Tibial artery (tissue), 4 donors: ENCODE results near the gene DYNLT3.

Experiments used
- DNase-seq, 2 donors: peaks; one replicate each; pipeline ENCODE4 v3.0.0-alpha.2; 2019
- H3K27ac ChIP-seq, 2 donors: fragments of 200-600 bp; sonication (generic) in 1 of 2; 1 replicate in 1 of 2; 2 replicates in 1 of 2; pipeline ENCODE4 v1.5.1; 2018 to 2019; ENCODE audit warnings: mild to moderate bottlenecking in 1 of 2
- H3K27me3 ChIP-seq, 2 donors: fragments of 200-600 bp; sonication (generic) in 1 of 2; one replicate each; pipeline versions ENCODE4 v1.5.1 to v1.6.0; 2016 to 2019
- H3K36me3 ChIP-seq, 3 donors: fragments of 200-600 bp; sonication (generic) in 2 of 3; one replicate each; pipeline ENCODE4 v1.5.1; 2016 to 2019; ENCODE audit warnings: mild to moderate bottlenecking in 2 of 3
- H3K4me1 ChIP-seq, 4 donors: fragments of 200-600 bp; sonication (generic) in 2 of 4; 1 replicate in 3 of 4; 2 replicates in 1 of 4; pipeline ENCODE4 v1.5.1; 2016 to 2019
- H3K4me3 ChIP-seq, 2 donors: fragments of 200-600 bp; sonication (generic) in 1 of 2; 1 replicate in 1 of 2; 2 replicates in 1 of 2; pipeline ENCODE4 v1.5.1; 2018 to 2019; ENCODE audit warnings: mild to moderate bottlenecking in 2 of 2
- H3K9me3 ChIP-seq, 3 donors: fragments of 200-600 bp; sonication (generic) in 1 of 3; one replicate each; pipeline ENCODE4 v1.5.1; 2016 to 2019
- intact Hi-C: fragments of 100-400 bp; cut with DNase I; formaldehyde crosslinking; loops from one replicate; pipeline ENCODE4 v1.15.0; 2023; ENCODE audit warnings: low total_unique reads
- TF ChIP-seq, protein P1 (sequence below), 2 experiments: fragments of 200-600 bp in 1 of 2; fragments of 450-650 bp in 1 of 2; IDR thresholded peaks; one replicate each; pipeline ENCODE4 v1.5.1; 2017 to 2019; ENCODE audit warnings: antibody characterized with exemption in 2 of 2, mild to moderate bottlenecking in 1 of 2, moderate library complexity in 1 of 2

DYNLT3 gene

GRCh38 chrX:37846934-37847732 is at the start of gene DYNLT3:
TSS of gene DYNLT3 (minus strand) at chrX:37847571. CDS start at chrX:37847510, 61 bp downstream.
- intact Hi-C loops = no loop called here
- Histone ChIP-seq H3K27ac (peak within 1 kb of the TSS; percentile 94 to 98), H3K9me3 (no peaks in the 10 kb centered on the region), H3K27me3 (no peaks in the 10 kb centered on the region), H3K4me3 (peak within 1 kb of the TSS; percentile 88 to 89), H3K36me3 (no peaks in the 10 kb centered on the region), H3K4me1 (peaks cover 0 to 21% (median 0%) of the 10 kb centered on the region in 4 donors)
- DNase-seq = peak; percentile 75 to 90
- TF ChIP-seq, protein P1, sequence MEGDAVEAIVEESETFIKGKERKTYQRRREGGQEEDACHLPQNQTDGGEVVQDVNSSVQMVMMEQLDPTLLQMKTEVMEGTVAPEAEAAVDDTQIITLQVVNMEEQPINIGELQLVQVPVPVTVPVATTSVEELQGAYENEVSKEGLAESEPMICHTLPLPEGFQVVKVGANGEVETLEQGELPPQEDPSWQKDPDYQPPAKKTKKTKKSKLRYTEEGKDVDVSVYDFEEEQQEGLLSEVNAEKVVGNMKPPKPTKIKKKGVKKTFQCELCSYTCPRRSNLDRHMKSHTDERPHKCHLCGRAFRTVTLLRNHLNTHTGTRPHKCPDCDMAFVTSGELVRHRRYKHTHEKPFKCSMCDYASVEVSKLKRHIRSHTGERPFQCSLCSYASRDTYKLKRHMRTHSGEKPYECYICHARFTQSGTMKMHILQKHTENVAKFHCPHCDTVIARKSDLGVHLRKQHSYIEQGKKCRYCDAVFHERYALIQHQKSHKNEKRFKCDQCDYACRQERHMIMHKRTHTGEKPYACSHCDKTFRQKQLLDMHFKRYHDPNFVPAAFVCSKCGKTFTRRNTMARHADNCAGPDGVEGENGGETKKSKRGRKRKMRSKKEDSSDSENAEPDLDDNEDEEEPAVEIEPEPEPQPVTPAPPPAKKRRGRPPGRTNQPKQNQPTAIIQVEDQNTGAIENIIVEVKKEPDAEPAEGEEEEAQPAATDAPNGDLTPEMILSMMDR (IDR thresholded peaks at IDR 0.05) = no peak

DNA sequence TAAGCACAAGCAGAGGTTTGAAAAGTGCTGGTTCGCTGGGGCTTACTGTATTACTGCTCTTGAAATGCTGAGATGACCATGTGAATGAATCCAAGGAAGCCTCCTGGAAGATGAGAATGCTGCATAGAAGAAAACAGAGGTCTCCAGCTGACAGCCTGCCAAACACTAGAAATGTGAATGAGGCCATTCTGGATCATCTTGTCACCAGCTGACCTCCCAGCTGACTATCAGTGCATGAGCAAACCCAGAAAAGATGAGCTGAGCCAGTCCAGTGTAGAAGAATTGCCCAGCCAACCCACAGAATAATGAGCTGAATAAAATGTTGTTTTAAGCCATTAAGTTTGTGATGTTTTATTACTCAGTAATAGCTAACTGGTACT is 49.1 kb upstream of the DYNLT3 start:
- H3K36me3 ChIP-seq = no peaks in the 10 kb centered on the region
- intact Hi-C loops = no loop called here
- no peaks in the 10 kb centered on the region for H3K4me1 ChIP-seq
- no peak for DNase-seq
- TF ChIP-seq, protein P1 (IDR thresholded peaks at IDR 0.05) = no peak
- no peaks in the 10 kb centered on the region for H3K9me3 ChIP-seq
- H3K4me3 ChIP-seq = no peak overlapping the region
- H3K27ac ChIP-seq = no peak overlapping the region
- H3K27me3 ChIP-seq = no peaks in the 10 kb centered on the region

DNA sequence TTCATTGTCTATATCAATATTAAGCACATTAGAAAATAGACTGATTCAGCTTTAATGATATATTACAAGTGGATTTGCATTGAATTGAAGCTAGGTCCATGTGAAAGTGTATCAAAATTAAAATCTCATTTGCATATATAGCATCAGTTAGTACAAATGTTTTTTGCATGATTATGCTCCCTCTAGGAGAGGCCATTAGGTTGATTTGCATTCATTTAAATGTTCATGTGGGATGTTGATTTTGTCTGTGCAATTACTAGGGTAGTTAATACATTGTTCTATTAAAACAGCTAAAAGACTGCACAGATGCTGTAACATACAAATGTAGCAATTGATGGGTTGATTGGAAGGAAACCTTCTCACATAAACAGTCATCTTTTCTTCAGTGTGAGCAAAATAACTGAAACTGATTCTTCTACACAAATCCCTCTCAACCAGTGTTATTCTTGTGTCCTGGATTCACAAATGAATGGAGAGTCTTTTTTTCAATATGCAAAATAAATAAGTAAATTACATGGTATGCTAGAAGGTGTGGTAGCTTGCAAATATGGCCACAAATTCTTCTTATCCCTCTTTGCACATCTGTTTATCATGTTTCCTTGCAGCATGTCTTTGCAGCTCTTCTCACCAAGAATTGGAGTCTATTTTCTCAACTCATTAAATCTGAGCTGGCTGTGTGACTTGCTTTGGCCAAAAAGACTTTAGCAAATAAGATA is 48.6 kb upstream of the DYNLT3 start:
- TF ChIP-seq, protein P1 (IDR thresholded peaks at IDR 0.05) = no peak
- Histone ChIP-seq H3K9me3 (no peaks in the 10 kb centered on the region), H3K27ac (no peak overlapping the region), H3K4me1 (no peaks in the 10 kb centered on the region), H3K4me3 (no peak overlapping the region), H3K27me3 (no peaks in the 10 kb centered on the region), H3K36me3 (no peaks in the 10 kb centered on the region)
- no peak for DNase-seq
- intact Hi-C loops = no loop called here

DNA sequence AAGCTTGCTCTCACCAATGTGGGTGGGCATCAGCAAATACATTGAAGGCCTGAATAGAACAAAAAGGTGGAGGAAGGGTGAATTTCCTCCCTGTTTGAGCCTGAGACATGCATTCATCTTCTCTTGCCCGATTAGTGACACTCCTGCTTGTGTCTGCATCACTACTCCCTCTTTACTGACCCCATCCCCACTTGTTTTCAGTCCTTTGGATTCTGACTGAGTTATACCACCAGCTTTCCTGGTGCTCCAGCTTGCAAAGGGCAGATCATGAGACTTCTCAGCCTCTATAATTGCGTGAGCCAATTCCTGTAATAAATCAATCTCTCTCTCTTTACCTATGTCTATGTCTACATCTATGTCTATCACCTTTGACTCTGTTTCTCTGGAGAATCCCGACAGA is 47.4 kb upstream of the DYNLT3 start:
- Histone ChIP-seq H3K4me3 (no peak overlapping the region), H3K4me1 (no peaks in the 10 kb centered on the region), H3K27ac (no peak overlapping the region), H3K36me3 (no peaks in the 10 kb centered on the region), H3K9me3 (no peaks in the 10 kb centered on the region), H3K27me3 (no peaks in the 10 kb centered on the region)
- no peak for DNase-seq
- intact Hi-C loops = no loop called here
- TF ChIP-seq, protein P1 (IDR thresholded peaks at IDR 0.05) = no peak

GRCh38 chrX:37888010-37888409 is 40.6 kb upstream of the DYNLT3 start:
- intact Hi-C loops = no loop called here
- TF ChIP-seq, protein P1 (IDR thresholded peaks at IDR 0.05) = no peak
- Histone ChIP-seq H3K9me3 (no peaks in the 10 kb centered on the region), H3K4me1 (no peaks in the 10 kb centered on the region), H3K27ac (no peak overlapping the region), H3K27me3 (no peaks in the 10 kb centered on the region), H3K4me3 (no peak overlapping the region), H3K36me3 (no peaks in the 10 kb centered on the region)
- DNase-seq = no peak
